ENCODE measurements around the gene TEP1.
"Not testable (repeated sequence)": the region's sequence is repeated elsewhere in the genome, so short reads cannot be mapped to it uniquely, and the experiment has no call there.

TEP1 gene

GRCh38 chr14:20358474-20358873 is 54.8 kb downstream of the TEP1 start:
- H3K23ac ChIP-seq (ENCODE audit: low read depth, low read length, poor library complexity); H4K91ac ChIP-seq (ENCODE audit: low read depth, low read length, poor library complexity); H2BK5ac ChIP-seq (ENCODE audit: low read length); H2AFZ ChIP-seq (ENCODE audit: low read length); H3K27ac ChIP-seq (replicated peaks; ENCODE audit: low read length); H3K9ac ChIP-seq (ENCODE audit: low read depth, low read length, poor library complexity); H3K18ac ChIP-seq (ENCODE audit: low read length); H3K79me1 ChIP-seq (ENCODE audit: low read depth, low read length); H2BK120ac ChIP-seq (ENCODE audit: low read depth, low read length); H3K9me3 ChIP-seq (replicated peaks in 1 of 2; ENCODE audit: control insufficient read depth in 2 of 2, insufficient read depth in 1 of 2, low read depth in 1 of 2, low read length in 2 of 2); H2BK15ac ChIP-seq (ENCODE audit: low read length); H3K14ac ChIP-seq (ENCODE audit: low read length); H2AK5ac ChIP-seq (ENCODE audit: low read depth, low read length); H3K27me3 ChIP-seq (ENCODE audit: control insufficient read depth in 3 of 3, insufficient read depth in 3 of 3, low read depth in 1 of 3, low read length in 3 of 3); H4K8ac ChIP-seq (ENCODE audit: low read depth, low read length); H3K4ac ChIP-seq (ENCODE audit: low read length); H3K4me1 ChIP-seq (ENCODE audit: control insufficient read depth in 2 of 2, insufficient read depth in 1 of 2, low read depth in 1 of 2, low read length in 2 of 2); H2BK12ac ChIP-seq (ENCODE audit: low read length); DNase-seq (ENCODE audit: low spot score); H3K4me3 ChIP-seq (ENCODE audit: low read length in 2 of 2); H3K4me2 ChIP-seq (ENCODE audit: insufficient read depth, low read length, poor library complexity, severe bottlenecking): not testable (repeated sequence)
- H3K36me3 ChIP-seq (replicated peaks in 1 of 2; ENCODE audit: control insufficient read depth in 2 of 2, insufficient read depth in 2 of 2, low read length in 2 of 2), result peaks cover 27 to 69% of the 10 kb centered on the region in 2 donors
- no CpG with 5 or more reads among the region's 3 CpGs for WGBS, 2 donors (ENCODE audit: extremely low coverage in 2 of 2, insufficient read length in 2 of 2, insufficient replicate concordance in 1 of 2)

- no peak overlapping the region for H2BK12ac ChIP-seq (ENCODE audit: low read length)
- H2BK5ac ChIP-seq (ENCODE audit: low read length), result no peak overlapping the region
- H3K4me2 ChIP-seq (ENCODE audit: insufficient read depth, low read length, poor library complexity, severe bottlenecking), result no peak overlapping the region
- H3K9ac ChIP-seq (ENCODE audit: low read depth, low read length, poor library complexity), result no peak overlapping the region
- H3K18ac ChIP-seq (ENCODE audit: low read length), result no peak overlapping the region
- H3K4me1 ChIP-seq (ENCODE audit: control insufficient read depth in 2 of 2, insufficient read depth in 1 of 2, low read depth in 1 of 2, low read length in 2 of 2), result no peaks in the 10 kb centered on the region
- H3K23ac ChIP-seq (ENCODE audit: low read depth, low read length, poor library complexity), result no peak overlapping the region
- peaks cover 28 to 84% of the 10 kb centered on the region in 2 donors for H3K36me3 ChIP-seq (replicated peaks in 1 of 2; ENCODE audit: control insufficient read depth in 2 of 2, insufficient read depth in 2 of 2, low read length in 2 of 2)
- H3K9me3 ChIP-seq (replicated peaks in 1 of 2; ENCODE audit: control insufficient read depth in 2 of 2, insufficient read depth in 1 of 2, low read depth in 1 of 2, low read length in 2 of 2), result no peaks in the 10 kb centered on the region
- DNase-seq (ENCODE audit: low spot score), result no peak
- no peak overlapping the region for H3K14ac ChIP-seq (ENCODE audit: low read length)
- H2BK15ac ChIP-seq (ENCODE audit: low read length), result no peak overlapping the region
- H2AFZ ChIP-seq (ENCODE audit: low read length), result no peak overlapping the region
- no peak overlapping the region for H2BK120ac ChIP-seq (ENCODE audit: low read depth, low read length)
- H3K79me1 ChIP-seq (ENCODE audit: low read depth, low read length), result no peaks in the 10 kb centered on the region
- no peak overlapping the region for H3K4ac ChIP-seq (ENCODE audit: low read length)
- no peak overlapping the region for H2AK5ac ChIP-seq (ENCODE audit: low read depth, low read length)
- no peak overlapping the region for H3K4me3 ChIP-seq (ENCODE audit: low read length in 2 of 2)
- H4K8ac ChIP-seq (ENCODE audit: low read depth, low read length), result no peak overlapping the region
- no peaks in the 10 kb centered on the region for H3K27me3 ChIP-seq (ENCODE audit: control insufficient read depth in 3 of 3, insufficient read depth in 3 of 3, low read depth in 1 of 3, low read length in 3 of 3)
- no peak overlapping the region for H4K91ac ChIP-seq (ENCODE audit: low read depth, low read length, poor library complexity)
- no CpG with 5 or more reads among the region's 3 CpGs for WGBS, 2 donors (ENCODE audit: extremely low coverage in 2 of 2, insufficient read length in 2 of 2, insufficient replicate concordance in 1 of 2)
- no peak overlapping the region for H3K27ac ChIP-seq (replicated peaks; ENCODE audit: low read length)
Measured at GRCh38 chr14:20356422-20356821, 56.9 kb downstream of the TEP1 start.

GRCh38 chr14:20350860-20351259 is 62.4 kb downstream of the TEP1 start:
- H3K14ac ChIP-seq (ENCODE audit: low read length), result no peak overlapping the region
- H2BK12ac ChIP-seq (ENCODE audit: low read length), result no peak overlapping the region
- H4K8ac ChIP-seq (ENCODE audit: low read depth, low read length), result no peak overlapping the region
- H3K27ac ChIP-seq (replicated peaks; ENCODE audit: low read length), result no peak overlapping the region
- DNase-seq (ENCODE audit: low spot score), result no peak
- no peaks in the 10 kb centered on the region for H3K9me3 ChIP-seq (replicated peaks in 1 of 2; ENCODE audit: control insufficient read depth in 2 of 2, insufficient read depth in 1 of 2, low read depth in 1 of 2, low read length in 2 of 2)
- no peaks in the 10 kb centered on the region for H3K4me1 ChIP-seq (ENCODE audit: control insufficient read depth in 2 of 2, insufficient read depth in 1 of 2, low read depth in 1 of 2, low read length in 2 of 2)
- no peak overlapping the region for H2AK5ac ChIP-seq (ENCODE audit: low read depth, low read length)
- H4K91ac ChIP-seq (ENCODE audit: low read depth, low read length, poor library complexity), result no peak overlapping the region
- H3K18ac ChIP-seq (ENCODE audit: low read length), result no peak overlapping the region
- H2BK15ac ChIP-seq (ENCODE audit: low read length), result no peak overlapping the region
- no peak overlapping the region for H2BK5ac ChIP-seq (ENCODE audit: low read length)
- H3K4ac ChIP-seq (ENCODE audit: low read length), result no peak overlapping the region
- H3K4me2 ChIP-seq (ENCODE audit: insufficient read depth, low read length, poor library complexity, severe bottlenecking), result no peak overlapping the region
- H2AFZ ChIP-seq (ENCODE audit: low read length), result no peak overlapping the region
- H3K23ac ChIP-seq (ENCODE audit: low read depth, low read length, poor library complexity), result no peak overlapping the region
- no peaks in the 10 kb centered on the region for H3K79me1 ChIP-seq (ENCODE audit: low read depth, low read length)
- H3K27me3 ChIP-seq (ENCODE audit: control insufficient read depth in 3 of 3, insufficient read depth in 3 of 3, low read depth in 1 of 3, low read length in 3 of 3), result no peaks in the 10 kb centered on the region
- H3K36me3 ChIP-seq (replicated peaks in 1 of 2; ENCODE audit: control insufficient read depth in 2 of 2, insufficient read depth in 2 of 2, low read length in 2 of 2), result peaks cover 22 to 95% of the 10 kb centered on the region in 2 donors
- no peak overlapping the region for H2BK120ac ChIP-seq (ENCODE audit: low read depth, low read length)
- H3K4me3 ChIP-seq (ENCODE audit: low read length in 2 of 2), result no peak overlapping the region
- no peak overlapping the region for H3K9ac ChIP-seq (ENCODE audit: low read depth, low read length, poor library complexity)

GRCh38 chr14:20350282-20350681 is 63.0 kb downstream of the TEP1 start:
- peaks cover 23 to 95% of the 10 kb centered on the region in 2 donors for H3K36me3 ChIP-seq (replicated peaks in 1 of 2; ENCODE audit: control insufficient read depth in 2 of 2, insufficient read depth in 2 of 2, low read length in 2 of 2)
- no peak for DNase-seq (ENCODE audit: low spot score)
- H3K79me1 ChIP-seq (ENCODE audit: low read depth, low read length), result no peaks in the 10 kb centered on the region
- no peak overlapping the region for H2BK5ac ChIP-seq (ENCODE audit: low read length)
- H2BK120ac ChIP-seq (ENCODE audit: low read depth, low read length), result no peak overlapping the region
- H3K4ac ChIP-seq (ENCODE audit: low read length), result no peak overlapping the region
- H3K4me1 ChIP-seq (ENCODE audit: control insufficient read depth in 2 of 2, insufficient read depth in 1 of 2, low read depth in 1 of 2, low read length in 2 of 2), result no peaks in the 10 kb centered on the region
- no peak overlapping the region for H3K18ac ChIP-seq (ENCODE audit: low read length)
- H2BK15ac ChIP-seq (ENCODE audit: low read length), result no peak overlapping the region
- H3K27me3 ChIP-seq (ENCODE audit: control insufficient read depth in 3 of 3, insufficient read depth in 3 of 3, low read depth in 1 of 3, low read length in 3 of 3), result no peaks in the 10 kb centered on the region
- no peak overlapping the region for H2BK12ac ChIP-seq (ENCODE audit: low read length)
- WGBS, 2 donors (ENCODE audit: extremely low coverage in 2 of 2, insufficient read length in 2 of 2, insufficient replicate concordance in 1 of 2), result no CpG with 5 or more reads among the region's 2 CpGs
- no peak overlapping the region for H2AK5ac ChIP-seq (ENCODE audit: low read depth, low read length)
- no peak overlapping the region for H2AFZ ChIP-seq (ENCODE audit: low read length)
- H4K8ac ChIP-seq (ENCODE audit: low read depth, low read length), result no peak overlapping the region
- H4K91ac ChIP-seq (ENCODE audit: low read depth, low read length, poor library complexity), result no peak overlapping the region
- H3K27ac ChIP-seq (replicated peaks; ENCODE audit: low read length), result no peak overlapping the region
- no peaks in the 10 kb centered on the region for H3K9me3 ChIP-seq (replicated peaks in 1 of 2; ENCODE audit: control insufficient read depth in 2 of 2, insufficient read depth in 1 of 2, low read depth in 1 of 2, low read length in 2 of 2)
- no peak overlapping the region for H3K4me2 ChIP-seq (ENCODE audit: insufficient read depth, low read length, poor library complexity, severe bottlenecking)
- no peak overlapping the region for H3K23ac ChIP-seq (ENCODE audit: low read depth, low read length, poor library complexity)
- H3K4me3 ChIP-seq (ENCODE audit: low read length in 2 of 2), result no peak overlapping the region
- no peak overlapping the region for H3K9ac ChIP-seq (ENCODE audit: low read depth, low read length, poor library complexity)
- H3K14ac ChIP-seq (ENCODE audit: low read length), result no peak overlapping the region

Data from neuronal stem cell (in vitro differentiated cells).